Glomerular endothelial cell (primary cell): ENCODE results near the gene MT1M. TPM values are rescaled to one million over a fixed set of nuclear protein-coding genes. Genes with fewer than 3 reads are reported as not detected.
"Not testable (repeated sequence)": the region's sequence is repeated elsewhere in the genome, so short reads cannot be mapped to it uniquely, and the experiment has no call there.

Experiments used
- DNase-seq: peaks from one replicate; pipeline ENCODE4 v3.0.0-alpha.2; 2011; ENCODE audit warnings: low read depth, low spot score; ENCODE audit errors: extremely low read depth
- total RNA-seq: library from RNA; depleted of rRNA; stranded (reverse); fragments of >200 nt; gene quantifications from 2 replicates; pipeline ENCODE4 v1.2.3, GENCODE V29; 2015

The MT1M gene
- total RNA-seq, 1 donor from 2014 or later, result not detected

GRCh38 chr16:56608043-56608875 lies 24.2 kb upstream of the MT1M start, which contains the start of gene MT2A:
MT2A (plus strand) TSS chr16:56608584; CDS start chr16:56608656, 72 bp downstream.
- no peak for DNase-seq

GRCh38 chr16:56608876-56609462 lies 23.5 kb upstream of the MT1M start:
- DNase-seq, result no peak

- no peak for DNase-seq
Measured at GRCh38 chr16:56609463-56609921, 23.0 kb upstream of the MT1M start.

GRCh38 chr16:56610017-56610608 lies 22.3 kb upstream of the MT1M start:
- DNase-seq, result no peak

GRCh38 chr16:56610609-56611111 lies 21.8 kb upstream of the MT1M start:
- no peak for DNase-seq

GRCh38 chr16:56611281-56611833 lies 21.1 kb upstream of the MT1M start:
- DNase-seq, result no peak

GRCh38 chr16:56613706-56614105 lies 18.8 kb upstream of the MT1M start:
- DNase-seq, result no peak

- no peak for DNase-seq
Measured at GRCh38 chr16:56614549-56614991, 17.9 kb upstream of the MT1M start.

- DNase-seq, result no peak
Measured at GRCh38 chr16:56615353-56615752, 17.1 kb upstream of the MT1M start.

GRCh38 chr16:56616608-56617211 lies 15.7 kb upstream of the MT1M start:
- no peak for DNase-seq

- no peak for DNase-seq
Measured at GRCh38 chr16:56617212-56618085, 15.0 kb upstream of the MT1M start.

GRCh38 chr16:56618138-56618537 lies 14.3 kb upstream of the MT1M start:
- DNase-seq, result no peak

- DNase-seq, result no peak
Measured at GRCh38 chr16:56620339-56620897, 12.0 kb upstream of the MT1M start.

- not testable (repeated sequence) for DNase-seq
Measured at GRCh38 chr16:56621665-56622445, 10.6 kb upstream of the MT1M start.

GRCh38 chr16:56623184-56623583 lies 9.3 kb upstream of the MT1M start:
- not testable (repeated sequence) for DNase-seq

- DNase-seq, result no peak
Measured at GRCh38 chr16:56623637-56624036, 8.8 kb upstream of the MT1M start.

- no peak for DNase-seq
Measured at GRCh38 chr16:56625140-56625942, 7.1 kb upstream of the MT1M start, which contains the start of gene MT1E. MT1E (plus strand) TSS chr16:56625781; CDS start chr16:56625852, 71 bp downstream.
